ENCODE measurements around the gene DMD.

DNA sequence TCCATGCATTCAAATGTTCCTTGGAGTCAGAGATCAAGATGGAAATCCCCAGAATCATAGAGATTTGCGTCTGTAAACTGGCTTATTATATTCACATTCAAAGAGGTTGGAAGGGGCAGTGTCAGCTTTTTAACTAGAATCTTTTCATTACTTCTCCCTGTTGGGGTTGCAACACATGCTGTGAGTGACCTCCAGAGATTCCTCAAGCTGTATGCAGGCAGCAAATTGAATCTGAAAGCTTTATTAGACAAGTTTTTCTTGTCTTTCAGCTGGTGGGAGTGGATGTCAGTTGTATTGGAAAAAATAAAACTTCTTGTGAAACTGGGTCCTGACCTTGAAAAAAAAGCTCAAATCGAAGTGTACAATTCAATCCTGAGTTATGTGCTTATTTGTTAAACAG lies 1403.0 kb downstream of the DMD start:
- TF ChIP-seq POLR2A (IDR thresholded peaks at IDR 0.05; ENCODE audit: low read depth, low read length) (no peak), POLR2AphosphoS5 (IDR thresholded peaks at IDR 0.05; ENCODE audit: low read depth, low read length) (no peak)
